Skin of body (tissue), 2 donors: Measurements from ENCODE around the gene MRPL28. TPM values are rescaled to one million over a fixed set of nuclear protein-coding genes. Genes with fewer than 3 reads are reported as not detected.

ENCODE experiments used
- DNase-seq: peaks from one replicate; lab custom pipeline; 2025; lab: John Stamatoyannopoulos, UW
- total RNA-seq: library from RNA; depleted of rRNA; stranded (reverse); fragments of >200 nt; gene quantifications from one replicate; pipeline ENCODE4 v1.2.3, GENCODE V29; 2014

Gene MRPL28
- total RNA-seq, 1 donor from 2014 or later, result 20.9 TPM

GRCh38 chr16:317583-317982 lies 52.8 kb downstream of the MRPL28 start:
- DNase-seq, result no peak

Other genes starting within 250 kb of the MRPL28 start
- gene NPRL3, start 231.9 kb downstream of the MRPL28 start, total RNA-seq, result 12.5 TPM
- gene HBZ, start 217.9 kb downstream of the MRPL28 start, total RNA-seq, result 8.4 TPM
- 89.5 TPM for gene HBM, start 204.6 kb downstream of the MRPL28 start, total RNA-seq
- 7,549 TPM for gene HBA2, start 197.7 kb downstream of the MRPL28 start, total RNA-seq
- gene HBA1, start 193.9 kb downstream of the MRPL28 start, total RNA-seq, result 3,010 TPM
- 2.2 TPM for gene HBQ1, start 190.1 kb downstream of the MRPL28 start, total RNA-seq
- gene LUC7L, start 141.1 kb downstream of the MRPL28 start, total RNA-seq, result 71.7 TPM
- gene FAM234A, start 135.7 kb downstream of the MRPL28 start, total RNA-seq, result 37.1 TPM
- 2.4 TPM for gene RGS11, start 94.6 kb downstream of the MRPL28 start, total RNA-seq
- gene ARHGDIG, start 89.9 kb downstream of the MRPL28 start, total RNA-seq, result 0.99 TPM
- 1.1 TPM for gene PDIA2, start 87.4 kb downstream of the MRPL28 start, total RNA-seq
- gene AXIN1, start 17.8 kb downstream of the MRPL28 start, total RNA-seq, result 13.3 TPM
- gene PGAP6, start 11.4 kb upstream of the MRPL28 start, total RNA-seq, result 10.6 TPM
- gene NME4, start 26.7 kb upstream of the MRPL28 start, total RNA-seq, result 26.4 TPM
- 7.2 TPM for gene DECR2, start 31.3 kb upstream of the MRPL28 start, total RNA-seq
- 17.2 TPM for gene RAB11FIP3, start 55.1 kb upstream of the MRPL28 start, total RNA-seq
- gene CAPN15, start 157.2 kb upstream of the MRPL28 start, total RNA-seq, result 10.2 TPM
- gene PRR35, start 189.9 kb upstream of the MRPL28 start, total RNA-seq, result not detected
- gene NHLRC4, start 196.5 kb upstream of the MRPL28 start, total RNA-seq, result 0.59 TPM
- gene PIGQ, start 199.4 kb upstream of the MRPL28 start, total RNA-seq, result 10.4 TPM
- gene RAB40C, start 219.5 kb upstream of the MRPL28 start, total RNA-seq, result 14.8 TPM